ENCODE results near the gene SSTR4. TPM values are rescaled to one million over a fixed set of nuclear protein-coding genes. Genes with fewer than 3 reads are reported as not detected.

Gene SSTR4
- total RNA-seq, 2 donors from 2014 or later: not detected

GRCh38 chr20:23005776-23006175 is 29.3 kb upstream of the SSTR4 start:
- TF ChIP-seq CTCF (IDR thresholded peaks at IDR 0.05): no peak
- no peaks in the 10 kb centered on the region for H3K36me3 ChIP-seq
- no peaks in the 10 kb centered on the region for H3K4me1 ChIP-seq
- no peak overlapping the region for H3K27ac ChIP-seq
- no peak overlapping the region for H3K4me3 ChIP-seq
- DNase-seq (ENCODE audit: low spot score): no peak
- no peaks in the 10 kb centered on the region for H3K27me3 ChIP-seq
- H3K9me3 ChIP-seq: no peaks in the 10 kb centered on the region

- no peak for TF ChIP-seq CTCF (IDR thresholded peaks at IDR 0.05)
- Histone ChIP-seq H3K27me3 (no peaks in the 10 kb centered on the region), H3K4me3 (no peak overlapping the region), H3K9me3 (no peaks in the 10 kb centered on the region), H3K4me1 (no peaks in the 10 kb centered on the region), H3K36me3 (no peaks in the 10 kb centered on the region), H3K27ac (no peak overlapping the region)
- DNase-seq (ENCODE audit: low spot score): no peak
These were observed 27.6 kb upstream of the SSTR4 start for GRCh38 chr20:23007462-23007861.

- peak; percentile 26 for DNase-seq (ENCODE audit: low spot score)
- no peak overlapping the region for H3K4me3 ChIP-seq
- H3K27me3 ChIP-seq: no peaks in the 10 kb centered on the region
- TF ChIP-seq CTCF (IDR thresholded peaks at IDR 0.05): no peak
- H3K27ac ChIP-seq: no peak overlapping the region
- no peaks in the 10 kb centered on the region for H3K9me3 ChIP-seq
- H3K4me1 ChIP-seq: no peaks in the 10 kb centered on the region
- H3K36me3 ChIP-seq: no peaks in the 10 kb centered on the region
These were observed 27.0 kb upstream of the SSTR4 start for GRCh38 chr20:23007886-23008655.

- DNase-seq (ENCODE audit: low spot score): no peak
- H3K4me1 ChIP-seq: no peaks in the 10 kb centered on the region
- H3K27me3 ChIP-seq: no peaks in the 10 kb centered on the region
- H3K4me3 ChIP-seq: no peak overlapping the region
- no peak for TF ChIP-seq CTCF (IDR thresholded peaks at IDR 0.05)
- no peak overlapping the region for H3K27ac ChIP-seq
- no peaks in the 10 kb centered on the region for H3K36me3 ChIP-seq
- H3K9me3 ChIP-seq: no peaks in the 10 kb centered on the region
These were observed 26.4 kb upstream of the SSTR4 start for GRCh38 chr20:23008667-23009066.

- no peaks in the 10 kb centered on the region for H3K27me3 ChIP-seq
- H3K9me3 ChIP-seq: no peaks in the 10 kb centered on the region
- no peak for TF ChIP-seq CTCF (IDR thresholded peaks at IDR 0.05)
- H3K27ac ChIP-seq: no peak overlapping the region
- H3K36me3 ChIP-seq: no peaks in the 10 kb centered on the region
- DNase-seq (ENCODE audit: low spot score): peak; percentile 43
- H3K4me1 ChIP-seq: no peaks in the 10 kb centered on the region
- H3K4me3 ChIP-seq: no peak overlapping the region
These were observed 25.5 kb upstream of the SSTR4 start for GRCh38 chr20:23009636-23010035.

GRCh38 chr20:23010096-23010495 is 25.0 kb upstream of the SSTR4 start:
- TF ChIP-seq CTCF (IDR thresholded peaks at IDR 0.05): no peak
- Histone ChIP-seq H3K27me3 (no peaks in the 10 kb centered on the region), H3K4me1 (no peaks in the 10 kb centered on the region), H3K9me3 (no peaks in the 10 kb centered on the region), H3K4me3 (no peak overlapping the region), H3K27ac (no peak overlapping the region), H3K36me3 (no peaks in the 10 kb centered on the region)
- peak; percentile 38 for DNase-seq (ENCODE audit: low spot score)
